ENCODE measurements around the gene MCL1. TPM values are rescaled to one million over a fixed set of nuclear protein-coding genes. Genes with fewer than 3 reads are reported as not detected.

Gene MCL1
- total RNA-seq, 1 donor from 2014 or later = 193 TPM

Small RNA genes lying within 50 kb of the gene (microRNA-seq; reads per million reads assigned to microRNA genes)
- gene MIR4257 (ENCODE audit: unreplicated experiment) = not detected

Other genes with a start within 250 kb of the MCL1 start
- 29.6 TPM for gene RPRD2, start 215.5 kb downstream of the MCL1 start, total RNA-seq (ENCODE audit: unreplicated experiment)
- gene TARS2, start 92.2 kb downstream of the MCL1 start, total RNA-seq (ENCODE audit: unreplicated experiment) = 16.6 TPM
- gene ECM1, start 71.5 kb downstream of the MCL1 start, total RNA-seq (ENCODE audit: unreplicated experiment) = 637 TPM
- 1.2 TPM for gene FALEC, start 63.9 kb downstream of the MCL1 start, total RNA-seq (ENCODE audit: unreplicated experiment)
- gene ADAMTSL4, start 30.2 kb downstream of the MCL1 start, total RNA-seq (ENCODE audit: unreplicated experiment) = 0.36 TPM
- gene ENSA, start 50.0 kb upstream of the MCL1 start, total RNA-seq (ENCODE audit: unreplicated experiment) = 200 TPM
- gene GOLPH3L, start 117.5 kb upstream of the MCL1 start, total RNA-seq (ENCODE audit: unreplicated experiment) = 21.5 TPM
- not detected for gene HORMAD1, start 141.3 kb upstream of the MCL1 start, total RNA-seq (ENCODE audit: unreplicated experiment)
- 0.33 TPM for gene CTSS, start 186.2 kb upstream of the MCL1 start, total RNA-seq (ENCODE audit: unreplicated experiment)
- 110 TPM for gene CTSK, start 228.7 kb upstream of the MCL1 start, total RNA-seq (ENCODE audit: unreplicated experiment)